GM12801 (cell line): ENCODE measurements around the gene NPHP3.

Experiments
- TF ChIP-seq, protein P1 (sequence below): IDR thresholded peaks from one replicate; pipeline ENCODE4 v1.5.1; 2011; ENCODE audit warnings: control low read depth; ENCODE audit not compliant: insufficient read length; ENCODE audit errors: extremely low read depth

The NPHP3 gene

DNA sequence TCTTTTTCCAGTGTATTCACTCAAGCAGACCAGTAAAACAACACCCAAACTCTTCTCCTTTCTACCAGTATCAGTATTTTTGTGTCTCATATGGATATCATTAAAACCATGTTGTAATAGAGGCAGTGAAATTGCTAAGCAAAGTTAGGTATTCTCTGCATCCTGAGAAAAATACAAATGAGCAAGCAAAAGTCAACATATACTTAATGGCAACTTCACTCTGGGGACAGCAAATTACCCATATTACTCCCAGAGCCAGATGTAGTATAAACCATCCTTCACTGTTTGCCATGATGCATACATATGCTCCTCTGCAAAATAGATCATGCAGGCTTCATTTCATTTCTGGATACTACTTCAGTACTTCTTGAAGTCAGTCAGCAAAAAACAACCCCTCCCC, 40.0 kb downstream of the NPHP3 start:
- TF ChIP-seq, protein P1, sequence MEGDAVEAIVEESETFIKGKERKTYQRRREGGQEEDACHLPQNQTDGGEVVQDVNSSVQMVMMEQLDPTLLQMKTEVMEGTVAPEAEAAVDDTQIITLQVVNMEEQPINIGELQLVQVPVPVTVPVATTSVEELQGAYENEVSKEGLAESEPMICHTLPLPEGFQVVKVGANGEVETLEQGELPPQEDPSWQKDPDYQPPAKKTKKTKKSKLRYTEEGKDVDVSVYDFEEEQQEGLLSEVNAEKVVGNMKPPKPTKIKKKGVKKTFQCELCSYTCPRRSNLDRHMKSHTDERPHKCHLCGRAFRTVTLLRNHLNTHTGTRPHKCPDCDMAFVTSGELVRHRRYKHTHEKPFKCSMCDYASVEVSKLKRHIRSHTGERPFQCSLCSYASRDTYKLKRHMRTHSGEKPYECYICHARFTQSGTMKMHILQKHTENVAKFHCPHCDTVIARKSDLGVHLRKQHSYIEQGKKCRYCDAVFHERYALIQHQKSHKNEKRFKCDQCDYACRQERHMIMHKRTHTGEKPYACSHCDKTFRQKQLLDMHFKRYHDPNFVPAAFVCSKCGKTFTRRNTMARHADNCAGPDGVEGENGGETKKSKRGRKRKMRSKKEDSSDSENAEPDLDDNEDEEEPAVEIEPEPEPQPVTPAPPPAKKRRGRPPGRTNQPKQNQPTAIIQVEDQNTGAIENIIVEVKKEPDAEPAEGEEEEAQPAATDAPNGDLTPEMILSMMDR = no peak

DNA sequence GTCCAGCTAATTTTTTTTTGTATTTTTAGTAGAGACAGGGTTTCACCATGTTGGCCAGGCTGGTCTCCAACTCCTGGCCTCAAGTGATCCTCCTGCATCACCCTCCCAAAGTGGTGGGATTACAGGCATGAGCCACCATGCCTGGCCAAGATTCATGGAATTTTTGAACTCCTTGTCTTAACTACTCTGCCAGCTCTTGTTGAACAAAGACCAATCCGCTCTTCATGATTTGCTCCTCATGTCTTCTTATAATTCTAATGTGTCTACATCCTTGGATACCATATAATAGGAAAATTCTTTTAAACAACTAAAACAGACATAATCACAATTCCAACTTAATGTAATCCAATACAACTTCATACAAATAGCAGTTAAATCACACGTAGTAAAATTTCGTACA, 40.8 kb downstream of the NPHP3 start:
- TF ChIP-seq, protein P1 = no peak

DNA sequence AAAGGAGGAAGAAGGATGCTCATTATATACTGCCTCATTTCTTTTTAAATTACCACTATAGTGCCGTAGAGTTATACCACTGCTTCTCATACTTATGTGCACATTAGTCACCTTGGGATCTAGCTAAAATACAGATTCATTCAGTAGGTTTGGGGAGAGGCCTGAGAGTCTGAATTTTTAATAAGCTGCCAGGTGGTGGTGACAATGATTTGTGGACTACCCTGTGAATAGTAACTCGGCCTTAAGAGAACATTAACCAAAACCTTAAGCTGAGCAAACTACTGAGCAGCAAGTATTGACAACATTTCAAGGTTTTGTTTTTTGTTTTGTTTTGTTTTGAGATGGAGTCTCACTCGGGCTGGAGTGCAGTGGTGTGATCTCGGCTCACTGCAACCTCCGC, 42.3 kb downstream of the NPHP3 start:
- TF ChIP-seq, protein P1 = no peak

DNA sequence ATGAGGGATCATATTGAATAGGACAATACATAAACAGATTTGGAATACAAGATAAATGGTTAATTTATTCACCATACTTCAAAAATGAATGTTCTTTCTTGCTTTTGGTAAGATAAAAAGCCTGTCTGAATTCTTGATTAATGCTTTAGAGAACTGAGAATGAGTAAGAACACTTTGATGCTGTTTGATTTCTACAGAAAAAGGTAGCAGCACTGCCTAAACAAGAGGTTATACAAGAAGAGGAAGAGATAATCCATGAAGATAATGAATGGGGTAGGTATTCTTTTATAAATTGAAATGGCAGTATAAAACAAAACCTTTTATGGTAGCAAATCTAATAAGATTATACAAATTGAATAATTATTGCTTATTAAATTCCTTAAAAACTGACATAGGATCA, 46.8 kb downstream of the NPHP3 start:
- TF ChIP-seq, protein P1 = no peak

DNA sequence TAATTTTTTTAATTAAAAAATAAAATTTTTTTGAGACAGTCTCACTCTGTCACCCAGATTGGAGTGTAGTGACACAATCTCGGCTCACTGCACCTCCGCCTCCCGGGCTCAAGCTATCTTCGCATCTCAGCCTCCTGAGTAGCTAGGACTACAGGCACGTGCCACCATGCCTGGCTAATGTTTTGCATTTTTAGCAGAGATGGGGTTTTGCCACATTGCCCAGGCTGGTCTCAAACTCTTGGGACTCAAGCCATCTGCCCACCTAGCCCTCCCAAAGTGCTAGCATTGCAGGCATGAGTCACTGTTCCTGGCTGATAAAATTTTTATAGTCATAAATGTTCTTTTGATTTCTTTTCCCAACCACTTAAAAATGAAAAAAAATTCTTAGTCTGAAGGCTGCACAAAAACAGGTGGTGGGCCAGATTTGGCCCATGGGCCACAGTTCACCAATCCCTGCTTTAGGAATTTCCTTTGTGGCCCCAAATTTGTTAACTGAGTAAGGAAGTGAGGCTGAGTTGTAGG, 52.9 kb downstream of the NPHP3 start:
- TF ChIP-seq, protein P1 = no peak

DNA sequence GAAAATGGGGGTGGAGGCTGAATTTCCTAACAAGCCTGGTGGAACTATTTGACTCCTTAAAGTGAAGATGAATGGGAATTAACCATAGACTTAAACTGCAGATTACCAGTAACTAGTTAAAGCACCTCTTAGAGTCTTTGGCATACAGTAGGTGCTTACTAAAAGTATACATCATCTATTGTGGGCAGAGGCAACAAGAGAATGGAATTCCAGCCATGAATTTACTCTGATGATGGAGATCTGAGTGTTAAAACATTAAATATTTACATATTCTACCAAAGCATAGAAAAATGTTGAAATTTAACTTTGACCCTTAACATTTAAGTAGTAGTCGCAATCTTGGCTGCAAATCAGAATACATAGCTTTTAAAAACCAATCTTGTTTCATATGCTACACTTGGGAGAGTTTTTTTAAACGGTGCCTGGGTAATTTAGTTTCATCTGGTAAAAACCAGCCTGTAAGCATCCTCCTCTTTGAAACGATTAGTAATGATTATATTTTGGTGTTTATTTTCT, 56.9 kb downstream of the NPHP3 start:
- TF ChIP-seq, protein P1 = no peak

DNA sequence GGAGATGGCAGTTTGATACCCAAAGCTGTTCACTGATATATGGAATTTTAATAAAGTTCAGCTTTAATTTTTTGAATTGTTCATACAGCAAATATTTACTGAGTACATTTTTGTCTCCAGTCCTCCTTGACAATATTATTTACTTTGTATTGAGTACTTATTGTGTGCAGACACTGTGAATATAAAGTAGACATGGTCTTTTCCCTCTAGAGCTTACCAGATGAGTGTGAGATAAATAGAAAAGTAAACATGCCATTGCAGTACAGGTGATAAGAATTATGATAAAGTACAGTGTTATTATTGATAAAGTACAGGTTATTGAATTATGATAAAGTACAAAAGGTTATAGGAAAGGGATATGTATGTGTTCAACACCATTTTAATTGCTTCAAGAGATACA, 60.0 kb downstream of the NPHP3 start:
- TF ChIP-seq, protein P1 = no peak

DNA sequence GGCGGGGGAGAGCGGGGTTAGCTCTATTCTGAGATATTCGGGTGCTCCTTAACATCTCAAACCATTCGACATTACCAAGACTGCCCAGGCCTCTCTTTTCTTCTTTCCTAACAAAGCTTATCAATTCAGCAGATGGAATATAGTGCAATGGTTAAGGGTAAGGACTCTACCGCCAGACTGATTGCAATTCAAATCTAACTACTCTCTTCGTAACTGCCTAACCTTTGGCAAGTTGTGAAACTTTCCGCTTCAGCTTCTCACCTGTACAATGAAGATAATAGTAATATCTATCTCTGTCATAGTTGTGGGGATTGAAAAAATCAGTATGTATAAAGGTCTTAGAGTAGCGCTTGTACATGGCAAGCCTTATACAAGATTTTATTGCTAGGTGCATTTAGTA, 61.1 kb downstream of the NPHP3 start:
- TF ChIP-seq, protein P1 = no peak
